Mesodermal cell (in vitro differentiated cells): ENCODE measurements around the gene SDC4. TPM values are rescaled to one million over a fixed set of nuclear protein-coding genes. Genes with fewer than 3 reads are reported as not detected.

ENCODE experiments used
- H3K27ac ChIP-seq: 2 replicates; pipeline ENCODE4 v1.7.0; 2013; ENCODE audit warnings: mild to moderate bottlenecking, low read depth, low read length, moderate library complexity; ENCODE audit not compliant: severe bottlenecking
- H3K36me3 ChIP-seq: 2 replicates; pipeline ENCODE4 v1.7.1; 2013; ENCODE audit warnings: mild to moderate bottlenecking, low read length, moderate library complexity; ENCODE audit not compliant: control insufficient read depth, insufficient read depth
- H3K4me1 ChIP-seq: one replicate; pipeline ENCODE4 v1.7.1; 2013; ENCODE audit warnings: mild to moderate bottlenecking, low read length; ENCODE audit not compliant: insufficient read depth, control insufficient read depth, poor library complexity, severe bottlenecking
- H3K4me3 ChIP-seq: 2 replicates; pipeline ENCODE4 v1.7.0; 2013; ENCODE audit warnings: low read length, control low read depth, mild to moderate bottlenecking; ENCODE audit not compliant: insufficient read depth, poor library complexity, severe bottlenecking; ENCODE audit errors: extremely low read depth
- H3K9me3 ChIP-seq: 2 replicates; pipeline ENCODE4 v1.7.1; 2013; ENCODE audit warnings: mild to moderate bottlenecking, low read length, moderate library complexity; ENCODE audit not compliant: control insufficient read depth
- WGBS, 2 experiments: methylation state at CpG; one replicate each; pipeline ENCODE4 v1.1.5; 2013; ENCODE audit warnings: missing lambda C conversion rate in 2 of 2; ENCODE audit not compliant: insufficient coverage in 2 of 2; 5-methylcytosine and 5-hydroxymethylcytosine counted together
- polyA plus RNA-seq, 2 experiments: library from polyadenylated mRNA; stranded (reverse); fragments of 50-300 nt; gene quantifications; one replicate each; pipeline ENCODE4 v1.2.3, GENCODE V29; 2013

SDC4 gene
- 119 TPM for polyA plus RNA-seq (2013, experiment 1 of 2)
- 125 TPM for polyA plus RNA-seq (2013, experiment 2 of 2)

GRCh38 chr20:45347936-45348778 lies at the start of gene SDC4:
Gene SDC4, minus strand, starts transcription at chr20:45348424. Its CDS starts 40 bp downstream, at chr20:45348384.
- Histone ChIP-seq H3K9me3 (no peaks in the 10 kb centered on the region), H3K4me1 (peaks cover 33% of the 10 kb centered on the region), H3K4me3 (peak within 1 kb of the TSS; percentile 79), H3K27ac (peak within 1 kb of the TSS; percentile 67), H3K36me3 (no peaks in the 10 kb centered on the region)
- 3% methylated on average over 23 to 48 of the region's 77 CpGs for WGBS, 2 experiments

GRCh38 chr20:45395114-45395415 lies 46.8 kb upstream of the SDC4 start:
- Histone ChIP-seq H3K36me3 (no peaks in the 10 kb centered on the region), H3K9me3 (peaks cover 8% of the 10 kb centered on the region), H3K4me3 (no peak overlapping the region), H3K4me1 (no peaks in the 10 kb centered on the region), H3K27ac (no peak overlapping the region)
- whole genome bisulfite sequencing, 2 experiments: 85 to 90% methylated on average over 4 of the region's 7 CpGs

DNA sequence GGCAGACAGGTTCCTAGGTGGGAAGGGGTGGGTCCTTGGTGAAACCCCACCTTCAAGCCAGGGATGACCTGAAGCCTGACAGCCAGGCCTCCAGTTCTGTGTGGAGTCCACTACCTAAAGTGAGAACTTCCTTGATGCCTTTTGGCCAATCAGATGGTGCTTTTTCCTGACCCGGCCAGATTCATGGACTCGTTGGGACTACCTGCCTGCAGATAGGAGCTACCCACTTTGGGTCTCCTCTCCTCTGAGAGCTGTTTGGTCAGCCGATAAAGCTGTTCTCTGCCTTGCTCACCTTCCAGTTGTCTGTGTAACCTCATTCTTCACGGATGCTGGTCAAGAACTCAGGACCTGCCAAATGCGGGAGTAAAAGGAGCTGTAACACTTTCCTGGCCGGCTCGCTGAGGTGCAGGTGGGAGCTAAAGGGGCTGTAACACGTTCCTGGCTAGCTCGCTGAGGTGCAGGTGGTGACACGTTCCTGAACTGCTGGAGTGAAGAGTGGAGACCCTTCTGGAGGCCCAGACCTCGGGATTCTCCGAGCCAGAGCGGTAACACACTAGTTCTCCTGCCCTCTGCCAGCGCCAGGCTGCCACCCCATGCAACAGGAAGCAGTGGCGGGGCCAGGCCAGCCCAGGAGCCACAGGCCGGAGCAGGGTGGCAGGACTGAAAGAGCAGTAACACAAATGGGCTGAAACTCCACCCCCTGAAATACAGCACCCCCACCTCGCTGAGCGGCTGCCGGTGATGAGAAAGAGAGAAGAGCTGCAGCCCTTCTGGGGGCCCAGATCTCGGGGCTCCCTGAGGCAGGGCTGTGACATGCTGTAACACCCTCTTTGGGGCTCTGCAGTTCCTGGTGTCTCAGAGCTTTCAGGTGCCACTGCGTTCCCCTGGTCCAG lies 46.2 kb upstream of the SDC4 start:
- Histone ChIP-seq H3K27ac (no peak overlapping the region), H3K36me3 (no peaks in the 10 kb centered on the region), H3K9me3 (peaks cover 2% of the 10 kb centered on the region), H3K4me1 (no peaks in the 10 kb centered on the region), H3K4me3 (no peak overlapping the region)
- WGBS, 2 experiments: 88 to 91% methylated on average over 20 to 21 of the region's 21 CpGs

GRCh38 chr20:45392733-45393132 lies 44.5 kb upstream of the SDC4 start:
- Histone ChIP-seq H3K36me3 (no peaks in the 10 kb centered on the region), H3K4me1 (no peaks in the 10 kb centered on the region), H3K27ac (no peak overlapping the region), H3K9me3 (no peaks in the 10 kb centered on the region), H3K4me3 (no peak overlapping the region)
- WGBS, 2 experiments: 100% methylated on average over 1 of the region's 3 CpGs; no CpG with 5 or more reads in 1 of the 2 experiments

DNA sequence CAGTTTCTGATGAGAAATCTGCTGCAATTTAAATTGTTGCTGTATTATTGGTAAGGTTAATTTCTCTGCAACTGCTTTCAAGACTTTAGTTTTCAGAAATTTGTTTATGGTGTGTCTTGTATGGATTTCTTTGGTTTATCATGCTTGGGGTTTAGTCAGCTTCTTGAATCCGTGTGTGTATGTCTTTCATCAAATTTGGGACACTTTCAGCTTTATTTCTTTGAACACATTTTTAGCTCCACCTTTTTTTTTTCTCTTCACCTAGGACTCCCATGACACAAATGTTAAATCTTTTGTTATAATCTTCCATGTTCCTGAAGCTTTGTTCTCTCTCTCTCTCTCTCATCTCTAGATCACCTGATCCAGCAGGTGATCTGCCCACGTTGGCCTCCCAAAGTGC lies 43.3 kb upstream of the SDC4 start:
- Histone ChIP-seq H3K27ac (no peak overlapping the region), H3K4me1 (no peaks in the 10 kb centered on the region), H3K36me3 (no peaks in the 10 kb centered on the region), H3K4me3 (no peak overlapping the region), H3K9me3 (no peaks in the 10 kb centered on the region)
- WGBS, 2 experiments: 100% methylated on average over 1 of the region's 2 CpGs; no CpG with 5 or more reads in 1 of the 2 experiments

DNA sequence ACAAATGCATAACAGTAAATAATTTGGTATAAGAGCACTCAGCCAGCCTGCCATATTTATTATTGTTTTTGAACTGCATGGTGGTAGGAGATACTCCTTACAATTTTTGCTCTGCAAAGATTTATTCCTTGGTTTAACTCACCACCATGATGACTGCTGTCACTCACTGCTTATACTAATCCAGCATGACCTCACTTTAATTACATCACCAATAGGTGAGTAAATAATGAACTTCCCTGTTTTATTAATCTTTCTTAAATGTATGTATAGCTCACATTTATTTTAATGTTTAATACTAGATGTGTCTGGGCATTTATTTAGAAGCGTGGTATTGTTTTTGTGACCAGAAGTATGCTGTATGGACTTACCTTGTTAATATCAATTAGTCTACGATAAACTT lies 42.7 kb upstream of the SDC4 start:
- Histone ChIP-seq H3K9me3 (no peaks in the 10 kb centered on the region), H3K4me3 (no peak overlapping the region), H3K36me3 (no peaks in the 10 kb centered on the region), H3K4me1 (no peaks in the 10 kb centered on the region), H3K27ac (no peak overlapping the region)
- WGBS, 2 experiments: no CpG with 5 or more reads among the region's 2 CpGs

GRCh38 chr20:45387274-45387673 lies 39.0 kb upstream of the SDC4 start:
- H3K4me1 ChIP-seq: no peaks in the 10 kb centered on the region
- H3K36me3 ChIP-seq: no peaks in the 10 kb centered on the region
- H3K27ac ChIP-seq: no peak overlapping the region
- WGBS, 2 experiments: no CpG with 5 or more reads among the region's 1 CpG
- no peak overlapping the region for H3K4me3 ChIP-seq
- H3K9me3 ChIP-seq: no peaks in the 10 kb centered on the region

- 89 to 100% methylated on average over 1 of the region's 1 CpG for WGBS, 2 experiments
- peaks cover 3% of the 10 kb centered on the region for H3K36me3 ChIP-seq
- H3K4me1 ChIP-seq: peaks cover 4% of the 10 kb centered on the region
- H3K4me3 ChIP-seq: no peak within 1 kb of the TSS
- H3K9me3 ChIP-seq: no peaks in the 10 kb centered on the region
- H3K27ac ChIP-seq: no peak within 1 kb of the TSS
Measured at GRCh38 chr20:45378191-45378590, 30.0 kb upstream of the SDC4 start, which contains the start of gene TP53TG5. Gene TP53TG5, minus strand, starts transcription at chr20:45378325. Its CDS starts 89 bp downstream, at chr20:45378236.

- no peak overlapping the region for H3K4me3 ChIP-seq
- no peaks in the 10 kb centered on the region for H3K9me3 ChIP-seq
- peaks cover 3% of the 10 kb centered on the region for H3K36me3 ChIP-seq
- H3K27ac ChIP-seq: no peak overlapping the region
- H3K4me1 ChIP-seq: peaks cover 4% of the 10 kb centered on the region
- 88 to 93% methylated on average over 11 of the region's 11 CpGs for WGBS, 2 experiments
Measured at GRCh38 chr20:45377269-45377668, 29.0 kb upstream of the SDC4 start.

- Histone ChIP-seq H3K4me3 (no peak overlapping the region), H3K27ac (no peak overlapping the region), H3K4me1 (peaks cover 4% of the 10 kb centered on the region), H3K9me3 (no peaks in the 10 kb centered on the region), H3K36me3 (peaks cover 3% of the 10 kb centered on the region)
- whole genome bisulfite sequencing, 2 experiments: 96 to 97% methylated on average over 14 of the region's 14 CpGs
Measured at GRCh38 chr20:45374966-45375365, 26.7 kb upstream of the SDC4 start.
